Suppressor macrophage (primary cell): ENCODE results near the gene EXOC6.

ENCODE experiments used
- DNase-seq, 4 experiments: peaks; one replicate each; pipeline ENCODE4 v3.0.0-alpha.2; 2020 to 2022

The EXOC6 gene

DNA sequence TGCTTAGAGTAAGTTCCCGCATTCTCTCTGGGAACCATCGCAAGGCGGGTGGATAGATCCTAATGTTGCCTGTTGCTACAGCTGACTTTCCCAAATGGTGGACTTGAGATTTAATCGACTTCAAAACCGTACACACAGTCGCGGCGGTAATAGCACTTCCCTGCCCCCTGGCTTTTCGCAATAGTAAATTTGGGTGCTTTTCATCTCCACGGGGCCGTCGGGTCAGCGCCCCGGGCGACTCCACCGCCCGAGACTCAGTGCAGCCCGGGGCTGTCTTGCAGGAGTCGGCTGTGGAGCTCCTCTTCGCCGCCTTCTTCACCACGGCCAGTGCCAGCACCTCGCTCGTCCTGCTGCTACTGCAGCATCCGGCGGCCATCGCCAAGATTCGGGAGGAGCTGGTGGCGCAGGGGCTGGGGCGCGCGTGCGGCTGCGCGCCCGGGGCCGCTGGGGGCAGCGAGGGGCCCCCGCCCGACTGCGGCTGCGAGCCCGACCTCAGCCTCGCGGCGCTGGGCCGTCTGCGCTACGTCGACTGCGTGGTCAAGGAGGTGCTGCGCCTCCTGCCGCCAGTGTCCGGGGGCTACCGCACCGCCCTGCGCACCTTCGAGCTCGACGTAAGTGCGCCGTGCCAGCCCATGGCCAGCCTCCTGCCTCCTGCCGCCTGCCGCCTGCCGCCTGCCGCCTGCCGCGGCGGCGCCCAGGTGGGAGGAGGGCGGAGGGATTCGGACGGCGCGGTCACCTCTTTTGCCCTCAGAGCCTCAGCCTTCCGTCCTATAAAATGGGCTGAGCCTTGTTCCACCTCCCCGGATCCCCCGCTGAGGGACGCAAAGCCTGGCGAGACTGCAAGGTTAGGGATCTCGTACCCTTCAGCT is 217.6 kb downstream of the EXOC6 start:
- no peak for DNase-seq

DNA sequence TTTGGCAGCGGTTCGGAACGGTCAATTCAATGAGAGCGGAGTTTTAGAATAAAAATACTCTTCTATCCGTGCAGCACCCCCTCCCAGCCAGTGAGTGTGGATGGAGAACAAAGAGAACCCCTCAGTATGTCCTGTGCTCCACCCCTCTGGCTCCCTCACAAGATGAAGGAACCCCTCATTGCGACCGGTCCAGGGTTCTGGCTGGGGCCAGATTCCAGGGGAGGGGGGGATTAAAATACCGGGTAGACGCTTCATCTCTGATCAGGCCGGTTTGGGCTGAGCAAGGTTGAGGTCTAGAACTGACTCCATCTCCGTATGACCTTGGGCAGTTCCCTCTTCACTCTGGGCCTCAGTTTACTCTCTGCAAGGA is 218.2 kb downstream of the EXOC6 start:
- DNase-seq: no peak

- no peak for DNase-seq
Measured at GRCh38 chr10:93067443-93068365, 219.4 kb downstream of the EXOC6 start.

GRCh38 chr10:93068411-93069244 is 220.3 kb downstream of the EXOC6 start:
- peak in 1 of 4 experiments; percentile 23 for DNase-seq

DNA sequence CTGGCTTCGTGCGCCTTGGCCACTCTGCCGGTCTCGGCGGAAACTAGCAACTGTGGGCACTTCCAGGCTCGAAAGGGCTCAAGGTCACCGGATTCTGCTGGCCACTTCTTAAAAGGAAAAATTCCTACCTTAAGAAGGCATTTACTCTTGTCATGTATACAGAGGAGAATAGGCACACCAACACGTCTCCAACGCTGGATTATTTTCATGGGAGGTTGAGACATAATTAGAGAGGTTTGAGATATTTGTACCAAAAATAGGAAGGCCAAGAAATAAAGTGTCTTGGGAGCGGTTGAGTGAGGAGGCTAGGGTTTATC is 220.9 kb downstream of the EXOC6 start:
- DNase-seq: no peak

GRCh38 chr10:93070378-93071176 is 222.3 kb downstream of the EXOC6 start:
- no peak for DNase-seq

DNA sequence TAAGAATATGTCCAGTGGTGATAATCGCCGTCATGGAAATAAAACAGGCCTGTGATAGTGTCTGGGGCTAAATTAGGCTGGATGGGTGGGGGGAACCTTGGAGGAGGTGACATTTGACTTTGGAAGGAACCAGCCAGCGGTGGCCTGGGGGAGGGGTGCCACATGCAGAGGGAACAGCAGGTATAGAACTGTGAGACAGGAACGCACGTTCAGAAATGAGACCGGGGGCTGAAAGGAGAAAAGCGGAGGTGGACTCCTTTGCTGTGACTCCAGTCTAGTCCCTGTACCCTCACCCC is 222.8 kb downstream of the EXOC6 start:
- no peak for DNase-seq

- DNase-seq: peak; percentile 15 to 53 (median 20)
Measured at GRCh38 chr10:93071674-93072224, 223.4 kb downstream of the EXOC6 start.

GRCh38 chr10:93072225-93072712 is 223.9 kb downstream of the EXOC6 start:
- no peak for DNase-seq

GRCh38 chr10:93072713-93073538 is 224.6 kb downstream of the EXOC6 start:
- DNase-seq: no peak

DNA sequence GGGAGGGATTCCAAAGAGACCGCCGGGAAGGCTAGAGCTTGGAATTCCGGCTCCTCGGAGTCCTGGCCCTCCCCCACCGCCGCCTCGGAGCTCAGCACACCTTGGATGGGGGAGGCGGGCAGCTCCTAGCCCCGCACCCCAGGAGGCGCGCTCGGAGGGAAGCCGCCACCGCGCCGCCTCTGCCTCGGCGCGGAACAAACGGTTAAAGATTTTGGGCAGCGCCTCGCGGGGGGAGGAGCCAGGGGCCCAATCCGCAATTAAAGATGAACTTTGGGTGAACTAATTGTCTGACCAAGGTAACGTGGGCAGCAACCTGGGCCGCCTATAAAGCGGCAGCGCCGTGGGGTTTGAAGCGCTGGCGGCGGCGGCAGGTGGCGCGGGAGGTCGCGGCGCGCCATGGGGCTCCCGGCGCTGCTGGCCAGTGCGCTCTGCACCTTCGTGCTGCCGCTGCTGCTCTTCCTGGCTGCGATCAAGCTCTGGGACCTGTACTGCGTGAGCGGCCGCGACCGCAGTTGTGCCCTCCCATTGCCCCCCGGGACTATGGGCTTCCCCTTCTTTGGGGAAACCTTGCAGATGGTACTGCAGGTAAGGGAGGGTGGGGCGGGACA is 225.3 kb downstream of the EXOC6 start, which contains the start of gene CYP26A1:
Gene CYP26A1 (plus strand): TSS at position 355 of the 608 bp plus-strand sequence. CDS start 42 bp downstream, at position 397.
- DNase-seq: no peak

DNA sequence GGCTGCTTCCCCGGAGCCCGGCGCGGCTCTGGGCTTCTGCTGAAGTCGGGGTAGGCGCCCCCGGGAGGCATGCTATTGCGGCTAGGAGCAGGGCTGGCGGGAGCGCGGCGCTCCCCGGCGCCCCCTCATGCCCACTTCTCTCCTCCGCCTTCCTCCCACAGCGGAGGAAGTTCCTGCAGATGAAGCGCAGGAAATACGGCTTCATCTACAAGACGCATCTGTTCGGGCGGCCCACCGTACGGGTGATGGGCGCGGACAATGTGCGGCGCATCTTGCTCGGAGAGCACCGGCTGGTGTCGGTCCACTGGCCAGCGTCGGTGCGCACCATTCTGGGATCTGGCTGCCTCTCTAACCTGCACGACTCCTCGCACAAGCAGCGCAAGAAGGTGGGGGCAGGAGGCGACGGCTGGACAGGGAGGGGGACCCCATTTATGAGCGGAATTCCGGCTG is 225.9 kb downstream of the EXOC6 start:
- DNase-seq: peak in 1 of 4 experiments; percentile 13

DNA sequence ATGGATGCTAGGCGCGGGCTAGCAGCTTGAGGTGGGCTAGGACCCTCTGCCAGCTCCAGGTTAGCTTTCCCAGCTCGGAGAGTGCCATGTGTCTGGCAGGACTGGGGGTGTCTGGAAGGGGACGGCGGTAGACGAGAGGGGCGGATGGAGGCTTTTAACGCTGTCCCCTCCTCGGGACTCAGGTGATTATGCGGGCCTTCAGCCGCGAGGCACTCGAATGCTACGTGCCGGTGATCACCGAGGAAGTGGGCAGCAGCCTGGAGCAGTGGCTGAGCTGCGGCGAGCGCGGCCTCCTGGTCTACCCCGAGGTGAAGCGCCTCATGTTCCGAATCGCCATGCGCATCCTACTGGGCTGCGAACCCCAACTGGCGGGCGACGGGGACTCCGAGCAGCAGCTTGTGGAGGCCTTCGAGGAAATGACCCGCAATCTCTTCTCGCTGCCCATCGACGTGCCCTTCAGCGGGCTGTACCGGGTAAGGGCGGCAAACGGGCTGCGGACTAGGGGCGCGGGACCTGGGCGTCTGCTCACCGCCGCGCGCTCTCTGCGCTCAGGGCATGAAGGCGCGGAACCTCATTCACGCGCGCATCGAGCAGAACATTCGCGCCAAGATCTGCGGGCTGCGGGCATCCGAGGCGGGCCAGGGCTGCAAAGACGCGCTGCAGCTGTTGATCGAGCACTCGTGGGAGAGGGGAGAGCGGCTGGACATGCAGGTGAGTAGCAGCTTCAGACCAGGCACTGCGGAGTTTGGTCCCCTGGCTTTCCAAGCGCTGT is 226.5 kb downstream of the EXOC6 start:
- DNase-seq: no peak

DNA sequence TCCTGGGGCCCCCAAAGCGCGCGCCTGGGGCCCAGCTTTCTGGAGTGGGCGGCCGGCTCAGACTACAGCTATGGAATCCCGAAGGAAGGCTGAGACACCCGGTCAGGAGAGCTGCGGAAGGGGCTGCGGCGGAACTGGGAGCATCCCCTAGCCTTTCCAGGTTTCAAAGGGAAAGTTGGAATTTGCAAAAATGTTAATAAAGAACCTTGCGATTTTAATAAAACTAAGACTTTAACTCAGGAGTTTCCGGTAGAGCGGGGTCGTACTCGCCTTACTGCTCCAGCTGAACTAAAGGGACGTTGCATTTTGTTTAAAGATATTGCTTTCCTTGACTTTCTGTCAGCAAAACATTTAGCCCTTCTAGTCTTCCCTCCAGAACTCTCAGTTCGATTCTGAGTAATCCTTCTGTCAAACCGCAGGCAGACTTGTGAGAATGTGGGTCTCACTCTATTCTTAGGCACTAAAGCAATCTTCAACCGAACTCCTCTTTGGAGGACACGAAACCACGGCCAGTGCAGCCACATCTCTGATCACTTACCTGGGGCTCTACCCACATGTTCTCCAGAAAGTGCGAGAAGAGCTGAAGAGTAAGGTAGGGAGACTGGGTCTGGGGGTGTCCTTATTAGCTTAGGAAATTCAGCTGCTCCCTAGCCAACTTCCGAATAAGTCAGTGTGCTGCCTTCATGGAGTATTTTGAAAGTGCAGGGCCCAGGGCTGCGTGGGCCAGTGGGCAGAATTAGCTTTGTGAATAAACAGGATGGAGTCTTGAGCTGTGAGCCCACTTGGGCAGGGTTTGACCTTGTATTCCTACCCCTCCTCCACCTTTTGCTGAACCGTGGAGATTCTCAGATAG is 227.3 kb downstream of the EXOC6 start:
- DNase-seq: no peak

DNA sequence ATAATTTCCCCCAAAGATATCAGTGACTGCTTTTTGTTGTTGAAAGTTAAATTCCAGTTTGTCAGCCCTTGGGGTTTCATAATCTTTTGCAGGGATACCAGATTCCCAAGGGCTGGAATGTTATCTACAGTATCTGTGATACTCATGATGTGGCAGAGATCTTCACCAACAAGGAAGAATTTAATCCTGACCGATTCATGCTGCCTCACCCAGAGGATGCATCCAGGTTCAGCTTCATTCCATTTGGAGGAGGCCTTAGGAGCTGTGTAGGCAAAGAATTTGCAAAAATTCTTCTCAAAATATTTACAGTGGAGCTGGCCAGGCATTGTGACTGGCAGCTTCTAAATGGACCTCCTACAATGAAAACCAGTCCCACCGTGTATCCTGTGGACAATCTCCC is 228.6 kb downstream of the EXOC6 start:
- DNase-seq: no peak

- DNase-seq: no peak
Measured at GRCh38 chr10:93077860-93078337, 229.6 kb downstream of the EXOC6 start.

GRCh38 chr10:93079663-93080349 is 231.5 kb downstream of the EXOC6 start:
- DNase-seq: no peak
